Esophagus squamous epithelium (tissue), 4 donors: ENCODE results near the gene BATF.

Experiments used
- CTCF ChIP-seq, 6 experiments: fragments of 450-650 bp in 4 of 6; fragments of 200-600 bp in 2 of 6; sonication (generic) in 2 of 6; IDR thresholded peaks; one replicate each; pipeline ENCODE4 v1.5.1; 2016 to 2019; ENCODE audit warnings: antibody characterized with exemption in 6 of 6, mild to moderate bottlenecking in 4 of 6, moderate library complexity in 4 of 6
- POLR2A ChIP-seq, 4 donors: fragments of 450-650 bp; IDR thresholded peaks; one replicate each; pipeline ENCODE4 v1.6.1; 2017; ENCODE audit warnings: antibody characterized with exemption in 4 of 4, mild to moderate bottlenecking in 4 of 4, moderate library complexity in 3 of 4

- TF ChIP-seq CTCF (IDR thresholded peaks at IDR 0.05) (no peak), POLR2A (IDR thresholded peaks at IDR 0.05) (no peak)
Observed at GRCh38 chr14:75497701-75498100, 24.6 kb upstream of the BATF start.
